ENCODE data around the gene RASAL2. TPM values are rescaled to one million over a fixed set of nuclear protein-coding genes. Genes with fewer than 3 reads are reported as not detected.

RASAL2 gene
- polyA plus RNA-seq, 6 donors from 2014 or later = 0.11 to 2.1 (median 0.55) TPM

DNA sequence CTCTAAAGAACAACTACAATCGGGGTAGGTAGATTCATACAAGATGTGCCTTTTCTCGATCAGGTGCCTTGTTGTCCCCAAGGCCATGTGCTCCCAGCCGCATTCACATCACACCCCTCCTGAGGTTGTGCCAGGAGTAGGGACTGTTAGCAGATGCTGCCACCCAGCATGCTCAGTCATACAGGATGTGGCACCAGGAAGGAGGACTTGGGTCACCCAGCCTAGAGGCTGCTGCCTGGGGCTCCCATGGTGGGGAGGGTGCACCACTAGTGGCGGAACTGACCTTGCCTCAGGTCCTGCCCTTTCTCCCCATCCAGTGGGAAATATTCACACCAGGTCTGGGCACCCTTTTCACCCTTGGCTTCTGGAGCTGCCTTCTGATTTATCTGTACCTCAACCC, 427.3 kb downstream of the RASAL2 start:
- Mint-ChIP-seq H3K36me3 (no peaks in the 10 kb centered on the region), H3K9me3 (peaks cover 0 to 3% (median 0%) of the 10 kb centered on the region in 7 donors), H3K4me1 (no peaks in the 10 kb centered on the region), H3K4me3 (no peak overlapping the region), H3K27ac (peak overlapping the region in 1 of 6 donors; percentile 66), H3K27me3 (no peaks in the 10 kb centered on the region)
- ATAC-seq (ENCODE audit: low read depth in 2 of 2) (no peak), DNase-seq (no peak)

DNA sequence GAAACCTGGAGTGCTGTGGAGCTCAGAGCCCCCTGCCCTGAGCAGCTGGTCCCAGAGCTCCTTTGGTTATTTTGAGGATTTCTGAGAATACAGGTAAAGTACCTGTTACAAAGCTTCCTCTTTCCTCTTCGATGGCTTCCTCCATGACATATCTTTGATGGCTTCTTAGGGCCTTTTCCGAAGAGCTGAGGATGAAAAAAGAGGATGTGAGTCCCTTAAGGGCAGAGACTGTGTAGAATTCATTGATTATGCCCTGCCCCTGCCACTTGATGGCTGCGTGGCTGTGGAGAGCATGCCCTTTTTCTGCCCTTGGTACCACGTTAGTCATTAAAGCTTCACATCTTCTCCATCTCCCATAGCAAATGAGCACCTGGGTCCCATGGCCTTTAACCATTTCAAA, 433.2 kb downstream of the RASAL2 start:
- ATAC-seq (ENCODE audit: low read depth in 2 of 2) (no peak), DNase-seq (no peak)
- peaks cover 0 to 3% (median 0%) of the 10 kb centered on the region in 7 donors for H3K9me3 Mint-ChIP-seq
- H3K27me3 Mint-ChIP-seq = peaks cover 0 to under 1% (median 0%) of the 10 kb centered on the region in 3 donors
- no peak overlapping the region for H3K27ac Mint-ChIP-seq
- H3K4me1 Mint-ChIP-seq = peaks cover under 1 to 3% (median 2%) of the 10 kb centered on the region in 3 donors
- no peaks in the 10 kb centered on the region for H3K36me3 Mint-ChIP-seq
- no peak overlapping the region for H3K4me3 Mint-ChIP-seq

DNA sequence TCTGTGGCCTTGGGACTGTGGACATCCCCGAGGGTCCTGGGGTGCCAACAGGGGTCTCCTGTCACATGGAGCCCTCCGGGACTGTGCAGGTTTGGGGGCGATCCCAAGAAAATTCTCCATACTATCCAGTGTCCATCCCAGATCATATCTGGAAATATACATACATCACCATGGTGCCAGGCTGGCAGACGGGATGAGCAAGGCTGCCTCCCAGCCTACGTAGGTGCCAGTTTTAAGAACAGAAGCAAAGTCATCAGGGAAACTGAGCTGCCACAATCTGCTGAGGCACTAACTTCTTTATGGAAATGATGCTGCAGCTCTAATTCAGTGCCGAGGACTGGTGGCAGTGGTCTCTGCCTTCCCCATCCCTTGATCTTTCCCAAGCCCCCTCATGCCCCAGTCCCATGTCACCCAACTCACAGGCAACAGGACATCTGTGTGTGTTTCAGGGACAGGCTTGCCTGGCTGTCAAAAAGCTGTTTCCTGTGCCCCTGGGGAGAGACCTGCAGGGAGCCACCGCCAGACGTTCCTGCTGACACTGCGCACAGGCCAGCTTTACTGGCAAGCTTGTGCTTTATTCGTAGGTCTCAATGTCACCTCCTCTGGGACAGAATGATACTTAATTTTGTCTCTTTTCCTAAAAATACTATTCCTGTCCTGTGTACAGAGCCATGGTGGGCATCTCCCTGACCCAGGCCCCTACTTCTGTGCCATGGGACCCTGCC, 434.5 kb downstream of the RASAL2 start:
- peaks cover 0 to 4% (median 0%) of the 10 kb centered on the region in 3 donors for H3K27me3 Mint-ChIP-seq
- no peak overlapping the region for H3K4me3 Mint-ChIP-seq
- DNase-seq (no peak), ATAC-seq (ENCODE audit: low read depth in 2 of 2) (no peak)
- no peaks in the 10 kb centered on the region for H3K36me3 Mint-ChIP-seq
- peaks cover 4 to 8% (median 7%) of the 10 kb centered on the region in 3 donors for H3K4me1 Mint-ChIP-seq
- peaks cover 0 to 3% (median 0%) of the 10 kb centered on the region in 7 donors for H3K9me3 Mint-ChIP-seq
- H3K27ac Mint-ChIP-seq = no peak overlapping the region

DNA sequence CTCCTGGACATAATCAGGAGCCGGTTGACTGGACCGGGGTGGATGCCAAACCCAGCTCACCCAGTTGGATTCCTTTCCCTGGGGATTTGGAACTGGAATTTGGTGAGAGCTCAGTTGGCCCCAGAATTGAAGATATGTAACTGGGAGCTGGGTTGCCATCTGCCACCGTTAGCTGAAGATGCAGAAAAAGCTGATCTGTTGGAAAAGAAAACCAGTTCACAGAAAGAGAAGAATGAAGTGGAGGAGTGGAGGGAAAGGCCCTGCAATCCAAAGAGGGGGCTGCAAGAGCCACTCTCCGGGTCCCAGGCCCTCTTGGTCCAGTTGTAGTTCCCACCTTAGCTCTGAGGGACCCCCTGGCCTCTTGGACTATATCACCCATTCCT, 435.0 kb downstream of the RASAL2 start:
- Mint-ChIP-seq H3K27ac (no peak overlapping the region), H3K9me3 (peaks cover 0 to 3% (median 0%) of the 10 kb centered on the region in 7 donors), H3K4me3 (no peak overlapping the region), H3K36me3 (no peaks in the 10 kb centered on the region), H3K4me1 (peaks cover 4 to 8% (median 7%) of the 10 kb centered on the region in 3 donors), H3K27me3 (peaks cover 0 to 4% (median 0%) of the 10 kb centered on the region in 3 donors)
- ATAC-seq (ENCODE audit: low read depth in 2 of 2) (no peak), DNase-seq (no peak)

DNA sequence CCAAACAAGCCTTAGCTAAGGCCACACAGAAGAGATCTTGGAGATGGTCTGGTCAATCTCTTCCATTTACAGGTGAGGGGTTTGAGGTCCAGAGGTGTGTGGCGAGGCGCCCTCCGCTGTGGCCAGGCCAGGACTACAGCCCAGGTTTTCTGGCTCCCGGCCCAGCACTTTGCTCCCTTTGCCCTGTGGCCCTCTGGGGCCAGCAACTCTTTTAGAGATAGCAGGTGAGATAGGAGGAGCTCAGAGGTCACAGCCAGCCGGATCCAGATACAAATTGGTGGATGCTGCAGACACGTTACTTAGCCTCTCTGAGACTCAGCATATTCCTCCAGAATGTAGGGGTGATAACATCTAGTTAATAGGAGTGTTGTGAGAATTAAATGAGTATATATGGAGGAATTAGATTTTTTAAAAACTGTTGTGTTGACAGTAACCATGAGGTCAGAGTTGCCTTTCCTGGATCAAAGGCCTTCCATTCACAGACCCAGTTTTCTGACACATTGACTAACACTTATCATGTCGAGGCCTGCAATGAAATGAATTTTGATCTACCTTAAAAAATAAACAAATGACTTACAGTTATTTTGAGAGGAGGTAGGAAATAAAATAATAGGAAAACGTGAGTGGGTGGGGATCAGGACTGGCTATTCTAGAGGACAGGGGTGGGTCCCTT, 435.6 kb downstream of the RASAL2 start:
- Mint-ChIP-seq H3K27ac (no peak overlapping the region), H3K27me3 (peaks cover 0 to 4% (median 0%) of the 10 kb centered on the region in 3 donors), H3K36me3 (no peaks in the 10 kb centered on the region)

DNA sequence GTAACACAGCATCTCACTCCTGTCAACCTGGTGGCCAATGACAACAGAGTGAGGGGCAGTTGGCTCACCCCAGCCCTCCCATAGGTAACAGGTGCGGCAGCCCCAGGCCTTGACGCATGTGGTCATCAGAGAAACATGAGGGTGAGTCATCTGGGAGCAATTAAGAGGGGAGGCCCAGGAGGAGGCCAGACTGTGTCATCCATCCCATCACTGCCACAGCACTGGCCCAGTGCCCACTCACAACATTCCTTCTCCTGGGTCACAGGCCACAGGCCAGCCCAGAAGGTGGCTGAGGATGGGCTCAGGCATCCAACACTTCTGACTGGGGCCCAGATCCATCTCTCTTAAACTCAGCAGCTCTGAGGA, 436.1 kb downstream of the RASAL2 start:
- Mint-ChIP-seq H3K27me3 (peaks cover 0 to 4% (median 0%) of the 10 kb centered on the region in 3 donors), H3K9me3 (no peaks in the 10 kb centered on the region), H3K4me1 (peaks cover 4 to 8% (median 7%) of the 10 kb centered on the region in 3 donors), H3K36me3 (no peaks in the 10 kb centered on the region), H3K27ac (no peak overlapping the region), H3K4me3 (no peak overlapping the region)
- no peak for DNase-seq
- no peak for ATAC-seq (ENCODE audit: low read depth in 2 of 2)

More for the DNA sequence above, 435.6 kb downstream of the RASAL2 start:
- Mint-ChIP-seq H3K9me3 (peaks cover 0 to 3% (median 0%) of the 10 kb centered on the region in 7 donors), H3K4me3 (no peak overlapping the region), H3K4me1 (peaks cover 4 to 8% (median 7%) of the 10 kb centered on the region in 3 donors)
- DNase-seq (no peak), ATAC-seq (ENCODE audit: low read depth in 2 of 2) (no peak)

DNA sequence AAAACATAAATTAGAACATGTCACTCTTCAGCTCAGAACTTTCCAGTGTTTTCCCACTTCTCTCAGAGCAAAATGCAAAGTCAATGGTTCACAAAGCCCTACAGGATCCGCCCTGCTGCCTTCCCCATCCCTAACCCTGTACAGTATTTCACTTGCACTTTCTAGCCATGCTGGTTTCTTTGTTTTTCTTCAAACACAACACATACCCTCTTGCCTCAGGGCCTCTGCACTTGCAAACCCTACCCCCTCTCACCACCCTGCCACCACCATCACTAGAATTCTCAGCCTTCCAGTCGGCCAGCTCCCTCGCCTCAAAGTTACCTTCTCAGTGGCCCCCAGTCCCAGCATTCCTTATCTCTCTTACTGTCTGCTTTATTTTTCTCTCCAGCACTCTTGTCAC, 436.6 kb downstream of the RASAL2 start:
- H3K9me3 Mint-ChIP-seq = no peaks in the 10 kb centered on the region
- DNase-seq = no peak
- H3K4me3 Mint-ChIP-seq = no peak overlapping the region
- ATAC-seq (ENCODE audit: low read depth in 2 of 2) = no peak
- H3K4me1 Mint-ChIP-seq = peaks cover 4 to 8% (median 7%) of the 10 kb centered on the region in 3 donors
- no peaks in the 10 kb centered on the region for H3K36me3 Mint-ChIP-seq
- H3K27ac Mint-ChIP-seq = peak overlapping the region in 1 of 6 donors; percentile 1
- peaks cover 0 to 4% (median 0%) of the 10 kb centered on the region in 3 donors for H3K27me3 Mint-ChIP-seq

DNA sequence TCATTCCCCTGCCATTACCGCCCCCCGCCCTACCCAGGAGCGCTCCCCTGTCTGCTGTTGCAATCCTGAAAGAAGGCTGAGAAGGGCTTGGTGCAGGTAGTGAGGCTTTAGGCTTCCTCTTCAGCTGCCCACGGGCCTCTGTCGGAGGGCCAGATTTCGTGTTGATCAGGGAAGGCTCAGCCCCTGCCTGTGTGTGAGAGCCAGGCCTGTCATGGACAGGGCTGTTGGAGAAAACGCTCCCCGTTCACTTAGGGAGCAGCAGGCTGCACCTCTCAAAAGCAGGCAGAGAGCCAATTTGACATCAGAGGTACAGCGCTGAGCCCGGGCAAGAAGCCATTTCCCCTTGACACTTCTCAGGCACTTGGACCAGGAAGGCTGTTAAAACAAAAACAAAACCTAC, 438.0 kb downstream of the RASAL2 start:
- Mint-ChIP-seq H3K27ac (no peak overlapping the region), H3K36me3 (no peaks in the 10 kb centered on the region), H3K9me3 (no peaks in the 10 kb centered on the region), H3K27me3 (peaks cover 0 to 4% (median 0%) of the 10 kb centered on the region in 3 donors), H3K4me3 (no peak overlapping the region), H3K4me1 (peaks cover 4 to 8% (median 7%) of the 10 kb centered on the region in 3 donors)
- DNase-seq = no peak
- ATAC-seq (ENCODE audit: low read depth in 2 of 2) = peak in 1 of 2 donors; percentile 27

DNA sequence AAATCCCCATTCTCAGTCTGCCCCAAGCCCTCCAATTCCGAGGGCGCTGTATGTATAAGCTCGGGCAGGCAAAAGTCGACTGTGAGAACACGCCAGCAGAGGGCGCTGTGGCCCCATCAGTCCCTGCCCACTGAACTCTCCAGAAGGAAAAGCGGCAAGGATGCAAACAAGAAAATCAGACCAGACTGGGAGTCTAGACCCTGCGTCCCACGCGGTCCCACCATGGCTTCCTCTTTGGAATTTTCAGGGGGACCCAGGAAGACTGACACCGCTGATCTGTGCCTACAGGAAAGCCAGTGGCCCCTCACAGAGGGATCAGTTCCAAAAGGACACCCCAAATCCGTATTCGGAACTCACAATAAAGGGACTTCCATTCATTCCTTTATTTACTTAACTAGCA, 438.5 kb downstream of the RASAL2 start:
- peaks cover 4 to 8% (median 7%) of the 10 kb centered on the region in 3 donors for H3K4me1 Mint-ChIP-seq
- ATAC-seq (ENCODE audit: low read depth in 2 of 2) (peak; percentile 88 to 94), DNase-seq (peak; percentile 73)
- peaks cover 0 to 4% (median 0%) of the 10 kb centered on the region in 3 donors for H3K27me3 Mint-ChIP-seq
- H3K9me3 Mint-ChIP-seq = no peaks in the 10 kb centered on the region
- H3K36me3 Mint-ChIP-seq = no peaks in the 10 kb centered on the region
- peak overlapping the region in 2 of 8 donors; percentile 8 to 48 for H3K4me3 Mint-ChIP-seq
- H3K27ac Mint-ChIP-seq = peak overlapping the region in 2 of 6 donors; percentile 30 to 63

DNA sequence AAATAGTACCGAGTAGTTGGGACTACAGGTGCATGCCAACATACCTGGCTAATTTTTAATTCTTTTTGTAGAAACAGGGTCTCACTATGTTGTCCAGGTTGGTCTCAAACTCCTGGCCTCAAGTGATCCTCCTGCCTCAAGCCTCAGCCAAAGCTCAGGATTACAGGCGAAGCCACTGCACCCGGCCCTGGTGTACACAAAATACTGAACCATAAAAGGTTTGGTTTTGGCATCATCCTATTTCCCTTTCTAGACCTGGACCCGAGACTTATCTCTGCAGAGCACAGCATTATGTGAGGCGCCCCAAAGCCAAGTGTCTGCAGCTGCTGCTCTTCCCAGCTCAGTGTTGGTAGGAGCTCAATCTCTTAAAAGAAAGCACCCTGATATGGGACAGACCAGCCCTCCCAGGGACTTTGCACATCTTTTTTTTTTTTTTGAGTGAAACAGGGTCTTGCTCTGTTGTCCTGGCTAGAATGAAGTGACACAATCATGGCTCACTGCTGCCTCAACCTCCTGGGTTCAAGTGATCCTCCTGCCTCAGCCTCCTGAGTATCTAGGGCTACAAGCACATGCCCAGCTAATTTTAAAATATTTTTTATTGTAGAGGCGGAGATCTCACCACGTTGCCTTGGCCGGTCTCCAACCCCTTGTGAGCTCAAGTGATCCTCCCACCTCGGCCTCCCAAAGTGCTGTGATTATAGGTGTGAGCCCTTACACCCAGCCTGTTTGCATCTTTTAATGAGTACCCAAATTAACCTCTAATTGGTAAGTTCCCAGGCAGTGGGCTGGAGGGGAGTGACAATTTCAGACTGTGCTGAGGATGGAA, 439.4 kb downstream of the RASAL2 start:
- Mint-ChIP-seq H3K4me3 (no peak overlapping the region), H3K4me1 (peaks cover 4 to 8% (median 7%) of the 10 kb centered on the region in 3 donors), H3K9me3 (no peaks in the 10 kb centered on the region), H3K27me3 (peaks cover 0 to 4% (median 0%) of the 10 kb centered on the region in 3 donors), H3K36me3 (no peaks in the 10 kb centered on the region), H3K27ac (peak overlapping the region in 1 of 6 donors; percentile 79)
- DNase-seq (no peak), ATAC-seq (ENCODE audit: low read depth in 2 of 2) (no peak)

Other genes starting within 250 kb of the RASAL2 start
- not detected for gene SEC16B, start 124.0 kb upstream of the RASAL2 start, polyA plus RNA-seq (ENCODE audit: low read depth in 6 of 6)